GM19193 (cell line): ENCODE measurements around the gene STAU1.

Experiments
- POLR2A ChIP-seq: IDR thresholded peaks from 4 replicates; pipeline ENCODE4 v1.6.1; 2011; ENCODE audit not compliant: insufficient read depth, insufficient read length; ENCODE audit errors: extremely low read depth

The STAU1 gene

GRCh38 chr20:49156481-49156880, 31.7 kb downstream of the STAU1 start:
- TF ChIP-seq POLR2A, result no peak

- no peak for TF ChIP-seq POLR2A
Measured at GRCh38 chr20:49151436-49151835, 36.7 kb downstream of the STAU1 start.

- TF ChIP-seq POLR2A, result no peak
Measured at GRCh38 chr20:49149281-49150045, 38.7 kb downstream of the STAU1 start.

GRCh38 chr20:49148601-49149000, 39.5 kb downstream of the STAU1 start:
- no peak for TF ChIP-seq POLR2A

GRCh38 chr20:49147296-49147695, 40.8 kb downstream of the STAU1 start:
- no peak for TF ChIP-seq POLR2A

GRCh38 chr20:49146442-49147225, 41.5 kb downstream of the STAU1 start:
- TF ChIP-seq POLR2A, result no peak

- no peak for TF ChIP-seq POLR2A
Measured at GRCh38 chr20:49140834-49141233, 47.3 kb downstream of the STAU1 start.

- no peak for TF ChIP-seq POLR2A
Measured at GRCh38 chr20:49140411-49140810, 47.7 kb downstream of the STAU1 start.

- TF ChIP-seq POLR2A, result no peak
Measured at GRCh38 chr20:49138431-49138830, 49.7 kb downstream of the STAU1 start.

- TF ChIP-seq POLR2A, result no peak
Measured at GRCh38 chr20:49136817-49137571, 51.1 kb downstream of the STAU1 start.

- TF ChIP-seq POLR2A, result no peak
Measured at GRCh38 chr20:49133571-49133970, 54.6 kb downstream of the STAU1 start.

- TF ChIP-seq POLR2A, result no peak
Measured at GRCh38 chr20:49132995-49133478, 55.1 kb downstream of the STAU1 start.

- TF ChIP-seq POLR2A, result no peak
Measured at GRCh38 chr20:49123982-49124381, 64.2 kb downstream of the STAU1 start.

GRCh38 chr20:49122920-49123319, 65.2 kb downstream of the STAU1 start:
- TF ChIP-seq POLR2A, result no peak

GRCh38 chr20:49119988-49120387, 68.1 kb downstream of the STAU1 start:
- no peak for TF ChIP-seq POLR2A
